Testis (tissue), 2 donors: ENCODE measurements around the gene IKZF1.

Experiments
- CTCF ChIP-seq, 3 experiments: fragments of 450-650 bp in 2 of 3; fragments of 200-600 bp in 1 of 3; sonication (generic) in 1 of 3; IDR thresholded peaks; one replicate each; pipeline ENCODE4 v1.5.1; 2016 to 2019; ENCODE audit warnings: antibody characterized with exemption in 3 of 3, mild to moderate bottlenecking in 2 of 3, moderate library complexity in 1 of 3
- POLR2A ChIP-seq: fragments of 450-650 bp; IDR thresholded peaks from one replicate; pipeline ENCODE4 v1.6.1; 2017; ENCODE audit warnings: antibody characterized with exemption, mild to moderate bottlenecking, moderate library complexity

GRCh38 chr7:50387351-50387750 lies 82.8 kb downstream of the IKZF1 start:
- TF ChIP-seq CTCF (IDR thresholded peaks at IDR 0.05) (no peak), POLR2A (no peak)
